ENCODE results near the gene COL13A1. TPM values are rescaled to one million over a fixed set of nuclear protein-coding genes. Genes with fewer than 3 reads are reported as not detected.

COL13A1 gene
- total RNA-seq: not detected

- ATAC-seq (peak in 1 of 2 donors; percentile 18), DNase-seq (ENCODE audit: low spot score in 2 of 2) (no peak)
- peaks cover 0 to under 1% of the 10 kb centered on the region in 2 donors for H3K36me3 Mint-ChIP-seq
- no peak within 1 kb of the TSS for H3K27ac Mint-ChIP-seq
- no peaks in the 10 kb centered on the region for H3K9me3 Mint-ChIP-seq
Measured at GRCh38 chr10:69801434-69802315, at the start of gene COL13A1. COL13A1 (plus strand) TSS chr10:69801906; CDS start chr10:69802424, 518 bp downstream.

- no peaks in the 10 kb centered on the region for H3K9me3 Mint-ChIP-seq
- DNase-seq (ENCODE audit: low spot score in 2 of 2) (no peak), ATAC-seq (no peak)
- no peak overlapping the region for H3K27ac Mint-ChIP-seq
- no peaks in the 10 kb centered on the region for H3K36me3 Mint-ChIP-seq
Measured at GRCh38 chr10:69752479-69752878, 49.2 kb upstream of the COL13A1 start.

GRCh38 chr10:69756279-69756678 lies 45.4 kb upstream of the COL13A1 start:
- no peak for ATAC-seq
- no peaks in the 10 kb centered on the region for H3K9me3 Mint-ChIP-seq
- H3K36me3 Mint-ChIP-seq: no peaks in the 10 kb centered on the region
- DNase-seq (ENCODE audit: low spot score in 2 of 2): no peak
- H3K27ac Mint-ChIP-seq: no peak overlapping the region

GRCh38 chr10:69757206-69757552 lies 44.5 kb upstream of the COL13A1 start:
- DNase-seq (ENCODE audit: low spot score in 2 of 2) (no peak), ATAC-seq (no peak)
- Mint-ChIP-seq H3K36me3 (no peaks in the 10 kb centered on the region), H3K9me3 (no peaks in the 10 kb centered on the region), H3K27ac (no peak overlapping the region)

- DNase-seq (ENCODE audit: low spot score in 2 of 2): no peak
- Mint-ChIP-seq H3K27ac (no peak overlapping the region), H3K36me3 (no peaks in the 10 kb centered on the region), H3K9me3 (no peaks in the 10 kb centered on the region)
- ATAC-seq: no peak
Measured at GRCh38 chr10:69757553-69758309, 44.0 kb upstream of the COL13A1 start.

- ATAC-seq: no peak
- Mint-ChIP-seq H3K27ac (no peak overlapping the region), H3K36me3 (no peaks in the 10 kb centered on the region), H3K9me3 (no peaks in the 10 kb centered on the region)
- DNase-seq (ENCODE audit: low spot score in 2 of 2): no peak
Measured at GRCh38 chr10:69758310-69758728, 43.4 kb upstream of the COL13A1 start.

- H3K9me3 Mint-ChIP-seq: no peaks in the 10 kb centered on the region
- ATAC-seq (no peak), DNase-seq (ENCODE audit: low spot score in 2 of 2) (no peak)
- no peaks in the 10 kb centered on the region for H3K36me3 Mint-ChIP-seq
- no peak overlapping the region for H3K27ac Mint-ChIP-seq
Measured at GRCh38 chr10:69759641-69760040, 42.1 kb upstream of the COL13A1 start.

- no peak overlapping the region for H3K27ac Mint-ChIP-seq
- H3K9me3 Mint-ChIP-seq: no peaks in the 10 kb centered on the region
- DNase-seq (ENCODE audit: low spot score in 2 of 2): no peak
- ATAC-seq: no peak
- H3K36me3 Mint-ChIP-seq: no peaks in the 10 kb centered on the region
Measured at GRCh38 chr10:69760072-69760471, 41.6 kb upstream of the COL13A1 start.

GRCh38 chr10:69761320-69761719 lies 40.4 kb upstream of the COL13A1 start:
- DNase-seq (ENCODE audit: low spot score in 2 of 2): no peak
- Mint-ChIP-seq H3K27ac (no peak overlapping the region), H3K36me3 (no peaks in the 10 kb centered on the region), H3K9me3 (no peaks in the 10 kb centered on the region)
- ATAC-seq: no peak

- no peaks in the 10 kb centered on the region for H3K9me3 Mint-ChIP-seq
- no peaks in the 10 kb centered on the region for H3K36me3 Mint-ChIP-seq
- no peak overlapping the region for H3K27ac Mint-ChIP-seq
- DNase-seq (ENCODE audit: low spot score in 2 of 2) (no peak), ATAC-seq (no peak)
Measured at GRCh38 chr10:69766161-69766910, 35.4 kb upstream of the COL13A1 start.

GRCh38 chr10:69767793-69768192 lies 33.9 kb upstream of the COL13A1 start:
- no peaks in the 10 kb centered on the region for H3K9me3 Mint-ChIP-seq
- ATAC-seq: no peak
- no peaks in the 10 kb centered on the region for H3K36me3 Mint-ChIP-seq
- H3K27ac Mint-ChIP-seq: no peak overlapping the region
- DNase-seq (ENCODE audit: low spot score in 2 of 2): no peak

GRCh38 chr10:69768386-69768785 lies 33.3 kb upstream of the COL13A1 start:
- Mint-ChIP-seq H3K27ac (no peak overlapping the region), H3K36me3 (no peaks in the 10 kb centered on the region), H3K9me3 (no peaks in the 10 kb centered on the region)
- ATAC-seq: no peak
- no peak for DNase-seq (ENCODE audit: low spot score in 2 of 2)

GRCh38 chr10:69769395-69769992 lies 32.2 kb upstream of the COL13A1 start:
- DNase-seq (ENCODE audit: low spot score in 2 of 2): no peak
- no peaks in the 10 kb centered on the region for H3K9me3 Mint-ChIP-seq
- no peak overlapping the region for H3K27ac Mint-ChIP-seq
- no peaks in the 10 kb centered on the region for H3K36me3 Mint-ChIP-seq
- ATAC-seq: no peak

GRCh38 chr10:69772933-69773704 lies 28.6 kb upstream of the COL13A1 start:
- H3K36me3 Mint-ChIP-seq: no peaks in the 10 kb centered on the region
- ATAC-seq: no peak
- H3K9me3 Mint-ChIP-seq: no peaks in the 10 kb centered on the region
- DNase-seq (ENCODE audit: low spot score in 2 of 2): no peak
- no peak overlapping the region for H3K27ac Mint-ChIP-seq

GRCh38 chr10:69774596-69774995 lies 27.1 kb upstream of the COL13A1 start:
- H3K9me3 Mint-ChIP-seq: no peaks in the 10 kb centered on the region
- H3K27ac Mint-ChIP-seq: no peak overlapping the region
- DNase-seq (ENCODE audit: low spot score in 2 of 2) (no peak), ATAC-seq (no peak)
- no peaks in the 10 kb centered on the region for H3K36me3 Mint-ChIP-seq

- Mint-ChIP-seq H3K27ac (no peak overlapping the region), H3K9me3 (no peaks in the 10 kb centered on the region), H3K36me3 (no peaks in the 10 kb centered on the region)
- no peak for DNase-seq (ENCODE audit: low spot score in 2 of 2)
- ATAC-seq: no peak
Measured at GRCh38 chr10:69780077-69780476, 21.6 kb upstream of the COL13A1 start.
